Stimulated activated CD4-positive, alpha-beta T cell treated with anti-CD3 and anti-CD28 coated beads, Interleukin-1b, Interleukin-23, amount 100 ng/mL, for 48 hours (primary cell): ENCODE data around the gene COL4A1.

Experiments
- DNase-seq: peaks from one replicate; pipeline ENCODE4 v3.0.0-alpha.2; 2020

Gene COL4A1

GRCh38 chr13:110341445-110342244 lies 34.7 kb upstream of the COL4A1 start:
- DNase-seq = no peak

GRCh38 chr13:110340812-110341444 lies 34.0 kb upstream of the COL4A1 start:
- peak; percentile 80 for DNase-seq

GRCh38 chr13:110339975-110340550 lies 33.1 kb upstream of the COL4A1 start:
- no peak for DNase-seq

GRCh38 chr13:110339263-110339662 lies 32.3 kb upstream of the COL4A1 start:
- no peak for DNase-seq

- no peak for DNase-seq
Measured at GRCh38 chr13:110338441-110339101, 31.6 kb upstream of the COL4A1 start.

GRCh38 chr13:110337247-110337646 lies 30.3 kb upstream of the COL4A1 start:
- DNase-seq = no peak

- no peak for DNase-seq
Measured at GRCh38 chr13:110336681-110337080, 29.7 kb upstream of the COL4A1 start.

- DNase-seq = no peak
Measured at GRCh38 chr13:110336108-110336507, 29.2 kb upstream of the COL4A1 start.

- DNase-seq = no peak
Measured at GRCh38 chr13:110334841-110335490, 28.0 kb upstream of the COL4A1 start.

- no peak for DNase-seq
Measured at GRCh38 chr13:110334256-110334655, 27.3 kb upstream of the COL4A1 start.

GRCh38 chr13:110333837-110334236 lies 26.9 kb upstream of the COL4A1 start:
- no peak for DNase-seq

- no peak for DNase-seq
Measured at GRCh38 chr13:110332750-110333149, 25.8 kb upstream of the COL4A1 start.

GRCh38 chr13:110331362-110331761 lies 24.4 kb upstream of the COL4A1 start:
- no peak for DNase-seq

GRCh38 chr13:110330491-110331011 lies 23.6 kb upstream of the COL4A1 start:
- no peak for DNase-seq

GRCh38 chr13:110329798-110330461 lies 23.0 kb upstream of the COL4A1 start:
- DNase-seq = no peak

GRCh38 chr13:110329258-110329657 lies 22.3 kb upstream of the COL4A1 start:
- no peak for DNase-seq

GRCh38 chr13:110328573-110328972 lies 21.6 kb upstream of the COL4A1 start:
- no peak for DNase-seq

- no peak for DNase-seq
Measured at GRCh38 chr13:110327051-110327721, 20.2 kb upstream of the COL4A1 start.

- DNase-seq = no peak
Measured at GRCh38 chr13:110326263-110326904, 19.4 kb upstream of the COL4A1 start.

GRCh38 chr13:110324026-110324749 lies 17.2 kb upstream of the COL4A1 start:
- DNase-seq = no peak
